GM23338 (cell line): ENCODE data around the gene GPATCH8.

ENCODE experiments used
- CREB1 ChIP-seq: fragments of 250-450 bp; sonication (Bioruptor Pico); IDR thresholded peaks from 2 replicates; pipeline ENCODE4 v1.5.0; 2020; ENCODE audit warnings: low read depth, mild to moderate bottlenecking, moderate library complexity
- ETS1 ChIP-seq: IDR thresholded peaks from 2 replicates; pipeline ENCODE4 v1.6.1; 2016; ENCODE audit warnings: antibody characterized with exemption
- EZH2 ChIP-seq: fragments of 200-600 bp; sonication (generic); IDR thresholded peaks from one replicate; pipeline ENCODE4 v1.8.0; 2017; ENCODE audit warnings: antibody characterized with exemption, mild to moderate bottlenecking, low read depth; ENCODE audit not compliant: unreplicated experiment
- JUNB ChIP-seq: IDR thresholded peaks from one replicate; pipeline ENCODE4 v1.6.1; 2016; ENCODE audit warnings: antibody characterized with exemption; ENCODE audit not compliant: unreplicated experiment
- NANOG ChIP-seq: IDR thresholded peaks from 2 replicates; pipeline ENCODE4 v1.6.1; 2016; ENCODE audit warnings: antibody characterized with exemption, borderline replicate concordance
- POLR2AphosphoS5 ChIP-seq: IDR thresholded peaks from 2 replicates; pipeline ENCODE4 v1.6.1; 2016; ENCODE audit warnings: antibody characterized with exemption, low read depth
- REST ChIP-seq: IDR thresholded peaks from one replicate; pipeline ENCODE4 v1.6.1; 2018; ENCODE audit warnings: antibody characterized with exemption; ENCODE audit not compliant: unreplicated experiment
- ZNF114 ChIP-seq: fragments of 250-450 bp; sonication (Bioruptor Pico); IDR thresholded peaks from 2 replicates; pipeline ENCODE4 v1.5.0; 2020; ENCODE audit warnings: mild to moderate bottlenecking, moderate library complexity
- TF ChIP-seq, protein P1 (sequence below), 2 experiments: fragments of 200-600 bp in 1 of 2; sonication (generic) in 1 of 2; conservative IDR thresholded peaks; 2 replicates each; pipeline versions ENCODE4 v1.5.1 to v1.6.1; 2016 to 2017; ENCODE audit warnings: antibody characterized with exemption in 2 of 2, low read depth in 2 of 2, mild to moderate bottlenecking in 2 of 2, moderate library complexity in 1 of 2

- no peak for TF ChIP-seq POLR2AphosphoS5
- no peak for TF ChIP-seq REST
- no peak for TF ChIP-seq EZH2
- TF ChIP-seq, protein P1, sequence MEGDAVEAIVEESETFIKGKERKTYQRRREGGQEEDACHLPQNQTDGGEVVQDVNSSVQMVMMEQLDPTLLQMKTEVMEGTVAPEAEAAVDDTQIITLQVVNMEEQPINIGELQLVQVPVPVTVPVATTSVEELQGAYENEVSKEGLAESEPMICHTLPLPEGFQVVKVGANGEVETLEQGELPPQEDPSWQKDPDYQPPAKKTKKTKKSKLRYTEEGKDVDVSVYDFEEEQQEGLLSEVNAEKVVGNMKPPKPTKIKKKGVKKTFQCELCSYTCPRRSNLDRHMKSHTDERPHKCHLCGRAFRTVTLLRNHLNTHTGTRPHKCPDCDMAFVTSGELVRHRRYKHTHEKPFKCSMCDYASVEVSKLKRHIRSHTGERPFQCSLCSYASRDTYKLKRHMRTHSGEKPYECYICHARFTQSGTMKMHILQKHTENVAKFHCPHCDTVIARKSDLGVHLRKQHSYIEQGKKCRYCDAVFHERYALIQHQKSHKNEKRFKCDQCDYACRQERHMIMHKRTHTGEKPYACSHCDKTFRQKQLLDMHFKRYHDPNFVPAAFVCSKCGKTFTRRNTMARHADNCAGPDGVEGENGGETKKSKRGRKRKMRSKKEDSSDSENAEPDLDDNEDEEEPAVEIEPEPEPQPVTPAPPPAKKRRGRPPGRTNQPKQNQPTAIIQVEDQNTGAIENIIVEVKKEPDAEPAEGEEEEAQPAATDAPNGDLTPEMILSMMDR (conservative IDR thresholded peaks at IDR 0.05; ENCODE audit: low read depth in 2 of 2), result no peak
- TF ChIP-seq CREB1 (CRISPR knock-in tag), result no peak
- TF ChIP-seq ZNF114 (CRISPR knock-in tag), result no peak
- TF ChIP-seq ETS1, result no peak
- no peak for TF ChIP-seq NANOG
- no peak for TF ChIP-seq JUNB
Measured at GRCh38 chr17:44417553-44417952, 85.7 kb downstream of the GPATCH8 start.
